Activated naive CD4-positive, alpha-beta T cell treated with anti-CD3 and anti-CD28 coated beads for 36 hours (primary cell): ENCODE measurements around the gene SMG6. TPM values are rescaled to one million over a fixed set of nuclear protein-coding genes. Genes with fewer than 3 reads are reported as not detected.

Source experiments
- CTCF ChIA-PET: fragments of 350-600 bp; sonication (Branson Sonifier 250); formaldehyde crosslinking; loops from one replicate; lab custom pipeline; 2021; ENCODE audit warnings: antibody characterized with exemption; lab: Charles Lee
- DNase-seq: peaks from one replicate; pipeline ENCODE4 v3.0.0-alpha.2; 2020
- H3K27ac Mint-ChIP-seq: one replicate; pipeline ENCODE4 v1.8.0; 2021; ENCODE audit warnings: mild to moderate bottlenecking, mixed read lengths
- H3K27me3 Mint-ChIP-seq: one replicate; pipeline ENCODE4 v1.8.0; 2021; ENCODE audit warnings: low read depth, mixed read lengths
- H3K36me3 Mint-ChIP-seq: one replicate; pipeline ENCODE4 v1.8.0; 2021; ENCODE audit warnings: low read depth, mixed read lengths
- H3K4me1 Mint-ChIP-seq: one replicate; pipeline ENCODE4 v1.8.0; 2021; ENCODE audit warnings: low read depth, mixed read lengths
- H3K4me3 Mint-ChIP-seq: one replicate; pipeline ENCODE4 v1.8.0; 2021; ENCODE audit warnings: mild to moderate bottlenecking, moderate library complexity, mixed read lengths
- H3K9me3 Mint-ChIP-seq: one replicate; pipeline ENCODE4 v1.8.0; 2021; ENCODE audit warnings: mixed read lengths
- intact Hi-C: fragments of 100-400 bp; cut with micrococcal nuclease; formaldehyde crosslinking; loops from one replicate; pipeline ENCODE4 v1.15.1; 2023
- total RNA-seq, 2 experiments: library from RNA; stranded (reverse); gene quantifications; one replicate each; pipeline ENCODE4 v1.2.3, GENCODE V29; 2021

SMG6 gene
- total RNA-seq, 2 experiments from 2014 or later = 18.8 to 20.7 TPM

DNA sequence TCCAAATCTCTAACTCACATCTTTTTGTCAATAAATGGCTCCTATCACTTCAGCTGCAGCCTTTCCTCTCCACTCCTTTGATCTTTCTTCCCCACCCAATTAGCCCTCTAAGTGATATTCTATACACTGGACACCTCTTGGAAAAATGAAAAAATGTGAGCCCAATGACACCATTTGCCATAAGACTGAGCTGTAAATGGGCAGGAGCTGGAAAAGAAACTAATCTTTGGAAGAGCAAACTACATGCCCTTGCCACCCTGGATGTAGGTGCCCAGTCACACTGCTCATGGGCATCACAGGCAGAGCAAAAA is 80.0 kb downstream of the SMG6 start:
- Mint-ChIP-seq H3K4me3 (peak overlapping the region; percentile 46), H3K27me3 (no peaks in the 10 kb centered on the region), H3K27ac (peak overlapping the region; percentile 79), H3K36me3 (peaks cover 6% of the 10 kb centered on the region), H3K4me1 (peaks cover 40% of the 10 kb centered on the region), H3K9me3 (no peaks in the 10 kb centered on the region)
- intact Hi-C loops = loop anchor here (1.0 to 2.0 kb wide), 2 partner anchors 8 to 135 kb away; no protein-coding TSS in a partner anchor
- CTCF ChIA-PET = interaction anchor here (0.6 to 3.0 kb wide), 12 partner anchors 9 to 165 kb away, joined by 3 to 19 read pairs (median 3); no protein-coding TSS in a partner anchor
- DNase-seq = no peak

GRCh38 chr17:2222901-2223616 is 80.5 kb downstream of the SMG6 start:
- Mint-ChIP-seq H3K4me1 (peaks cover 42% of the 10 kb centered on the region), H3K4me3 (peak overlapping the region; percentile 46), H3K27ac (peak overlapping the region; percentile 79), H3K27me3 (no peaks in the 10 kb centered on the region), H3K36me3 (peaks cover 8% of the 10 kb centered on the region), H3K9me3 (no peaks in the 10 kb centered on the region)
- peak; percentile 75 for DNase-seq
- CTCF ChIA-PET = interaction anchor here (0.6 to 3.0 kb wide), 13 partner anchors 8 to 168 kb away, joined by 3 to 19 read pairs (median 3); no protein-coding TSS in a partner anchor
- intact Hi-C loops = loop anchor here (1.0 to 2.0 kb wide), 2 partner anchors 8 to 134 kb away; no protein-coding TSS in a partner anchor

- CTCF ChIA-PET = interaction anchor here (0.6 to 3.0 kb wide), 4 partner anchors 13 to 167 kb away, joined by 3 to 19 read pairs (median 3); no protein-coding TSS in a partner anchor
- H3K27me3 Mint-ChIP-seq = no peaks in the 10 kb centered on the region
- peaks cover 10% of the 10 kb centered on the region for H3K36me3 Mint-ChIP-seq
- H3K27ac Mint-ChIP-seq = no peak overlapping the region
- no peak overlapping the region for H3K4me3 Mint-ChIP-seq
- DNase-seq = no peak
- H3K4me1 Mint-ChIP-seq = peaks cover 45% of the 10 kb centered on the region
- no peaks in the 10 kb centered on the region for H3K9me3 Mint-ChIP-seq
- intact Hi-C loops = loop anchor here (2.0 kb wide), 1 partner anchor 134 kb away; no protein-coding TSS in a partner anchor
These were observed 81.3 kb downstream of the SMG6 start for GRCh38 chr17:2222301-2222700.

DNA sequence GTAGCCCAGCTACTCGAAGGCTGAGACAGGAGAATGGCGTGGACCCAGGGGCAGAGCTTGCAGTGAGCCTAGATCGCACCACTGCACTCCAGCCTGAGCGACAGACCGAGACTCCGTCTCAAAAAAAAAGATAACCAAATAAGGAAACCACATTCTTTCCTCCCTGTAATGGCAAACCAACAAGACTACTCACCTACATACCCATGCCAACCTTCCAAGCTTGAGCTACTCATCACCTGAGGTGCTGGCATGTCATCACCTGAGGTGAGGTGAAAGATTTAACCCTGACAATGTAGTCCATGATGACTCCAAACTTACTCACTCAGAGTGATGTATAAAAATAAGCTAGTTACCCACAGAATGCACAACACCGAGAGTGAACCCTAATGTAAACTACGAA is 85.2 kb downstream of the SMG6 start:
- H3K4me3 Mint-ChIP-seq = no peak overlapping the region
- H3K9me3 Mint-ChIP-seq = no peaks in the 10 kb centered on the region
- H3K4me1 Mint-ChIP-seq = peaks cover 57% of the 10 kb centered on the region
- intact Hi-C loops = loop anchor here (5.0 kb wide), 1 partner anchor 34 kb away; no protein-coding TSS in a partner anchor
- DNase-seq = no peak
- CTCF ChIA-PET = interaction anchor here (0.6 to 2.2 kb wide), 6 partner anchors 9 to 160 kb away, joined by 3 to 6 read pairs (median 4); no protein-coding TSS in a partner anchor
- no peak overlapping the region for H3K27ac Mint-ChIP-seq
- H3K27me3 Mint-ChIP-seq = no peaks in the 10 kb centered on the region
- peaks cover 8% of the 10 kb centered on the region for H3K36me3 Mint-ChIP-seq

- H3K4me1 Mint-ChIP-seq = peaks cover 52% of the 10 kb centered on the region
- CTCF ChIA-PET = interaction anchor here (1.4 to 4.5 kb wide), 2 partner anchors 8 to 29 kb away, joined by 6 to 23 read pairs; no protein-coding TSS in a partner anchor
- no peaks in the 10 kb centered on the region for H3K27me3 Mint-ChIP-seq
- H3K4me3 Mint-ChIP-seq = peak overlapping the region; percentile 78
- peaks cover 6% of the 10 kb centered on the region for H3K36me3 Mint-ChIP-seq
- no peaks in the 10 kb centered on the region for H3K9me3 Mint-ChIP-seq
- intact Hi-C loops = loop anchor here (1.0 to 5.0 kb wide), 3 partner anchors 8 to 37 kb away; no protein-coding TSS in a partner anchor
- H3K27ac Mint-ChIP-seq = peak overlapping the region; percentile 94
- DNase-seq = peak; percentile 86
These were observed 87.8 kb downstream of the SMG6 start for GRCh38 chr17:2215616-2216364.

GRCh38 chr17:2214929-2215615 is 88.5 kb downstream of the SMG6 start:
- H3K4me1 Mint-ChIP-seq = peaks cover 55% of the 10 kb centered on the region
- H3K36me3 Mint-ChIP-seq = peaks cover 8% of the 10 kb centered on the region
- H3K4me3 Mint-ChIP-seq = peak overlapping the region; percentile 78
- DNase-seq = no peak
- H3K27ac Mint-ChIP-seq = peak overlapping the region; percentile 94
- intact Hi-C loops = loop anchor here (1.0 to 5.0 kb wide), 3 partner anchors 8 to 37 kb away; no protein-coding TSS in a partner anchor
- no peaks in the 10 kb centered on the region for H3K27me3 Mint-ChIP-seq
- no peaks in the 10 kb centered on the region for H3K9me3 Mint-ChIP-seq
- CTCF ChIA-PET = interaction anchor here (0.7 to 4.5 kb wide), 3 partner anchors 8 to 30 kb away, joined by 4 to 23 read pairs (median 6); no protein-coding TSS in a partner anchor

- CTCF ChIA-PET = interaction anchor here (0.7 to 4.5 kb wide), 4 partner anchors 9 to 161 kb away, joined by 4 to 23 read pairs (median 6); no protein-coding TSS in a partner anchor
- intact Hi-C loops = no loop called here
- Mint-ChIP-seq H3K9me3 (no peaks in the 10 kb centered on the region), H3K27me3 (no peaks in the 10 kb centered on the region), H3K36me3 (peaks cover 8% of the 10 kb centered on the region), H3K4me3 (peak overlapping the region; percentile 78), H3K4me1 (peaks cover 55% of the 10 kb centered on the region), H3K27ac (peak overlapping the region; percentile 94)
- DNase-seq = peak; percentile 64
These were observed 89.3 kb downstream of the SMG6 start for GRCh38 chr17:2214047-2214928.

- CTCF ChIA-PET = interaction anchor here (0.6 to 4.5 kb wide), 5 partner anchors 32 to 160 kb away, joined by 3 to 23 read pairs (median 3); partner anchors contain the start of gene TSR1
These were observed 90.2 kb downstream of the SMG6 start for GRCh38 chr17:2213291-2213960.

DNA sequence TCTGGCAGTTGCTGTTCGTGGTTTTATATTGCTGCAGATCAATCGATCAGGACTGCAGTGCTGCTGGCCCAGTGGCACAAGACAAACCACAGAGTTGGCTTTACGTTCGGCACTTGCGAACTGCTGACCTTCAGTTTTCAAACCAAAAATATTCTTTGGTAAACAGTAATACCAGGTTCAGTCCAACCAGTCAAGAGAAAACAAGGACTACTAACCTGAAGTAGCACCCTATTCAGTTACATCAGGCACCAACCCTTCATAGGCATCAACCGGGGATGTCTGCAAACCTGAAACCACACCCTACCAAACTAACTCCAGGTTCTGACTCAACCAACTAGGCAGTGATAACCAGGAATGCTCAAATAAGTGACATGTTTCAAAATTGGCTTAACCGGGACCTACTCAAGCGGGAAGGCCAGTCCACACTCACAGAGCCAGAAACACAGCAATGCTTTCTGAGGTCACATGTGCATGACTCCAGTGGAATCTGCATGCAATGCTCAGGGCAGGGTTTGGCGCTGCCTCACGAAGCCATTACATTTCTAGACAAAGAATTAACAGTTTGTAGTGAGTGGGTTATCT is 91.1 kb downstream of the SMG6 start:
- CTCF ChIA-PET = interaction anchor here (2.0 to 4.5 kb wide), 2 partner anchors 33 to 159 kb away, joined by 5 to 23 read pairs; no protein-coding TSS in a partner anchor
- intact Hi-C loops = no loop called here
- Mint-ChIP-seq H3K36me3 (peaks cover 4% of the 10 kb centered on the region), H3K27me3 (no peaks in the 10 kb centered on the region), H3K4me3 (no peak overlapping the region), H3K4me1 (peaks cover 51% of the 10 kb centered on the region), H3K27ac (peak overlapping the region; percentile 17), H3K9me3 (no peaks in the 10 kb centered on the region)
- DNase-seq = no peak

More at GRCh38 chr17:2213291-2213960, 90.2 kb downstream of the SMG6 start:
- peak overlapping the region; percentile 94 for H3K27ac Mint-ChIP-seq
- no peaks in the 10 kb centered on the region for H3K9me3 Mint-ChIP-seq
- H3K27me3 Mint-ChIP-seq = no peaks in the 10 kb centered on the region
- H3K36me3 Mint-ChIP-seq = peaks cover 5% of the 10 kb centered on the region
- H3K4me3 Mint-ChIP-seq = peak overlapping the region; percentile 78
- H3K4me1 Mint-ChIP-seq = peaks cover 52% of the 10 kb centered on the region
- DNase-seq = no peak
- intact Hi-C loops = no loop called here

- H3K4me1 Mint-ChIP-seq = peaks cover 49% of the 10 kb centered on the region
- no peak overlapping the region for H3K4me3 Mint-ChIP-seq
- H3K9me3 Mint-ChIP-seq = no peaks in the 10 kb centered on the region
- H3K36me3 Mint-ChIP-seq = peaks cover 2% of the 10 kb centered on the region
- DNase-seq = no peak
- H3K27ac Mint-ChIP-seq = peak overlapping the region; percentile 17
- intact Hi-C loops = no loop called here
- no peaks in the 10 kb centered on the region for H3K27me3 Mint-ChIP-seq
- CTCF ChIA-PET = no interaction called here
These were observed 91.8 kb downstream of the SMG6 start for GRCh38 chr17:2211661-2212399.
